GM19238 (cell line): ENCODE measurements around the gene OAF.
"Not testable (repeated sequence)": the region's sequence is repeated elsewhere in the genome, so short reads cannot be mapped to it uniquely, and the experiment has no call there.

Source experiments
- DNase-seq: peaks from one replicate; pipeline ENCODE4 v3.0.0; 2011; ENCODE audit warnings: low spot score; ENCODE audit not compliant: insufficient read length

The OAF gene

GRCh38 chr11:120240866-120241265 is 30.0 kb downstream of the OAF start:
- DNase-seq = no peak

- DNase-seq = no peak
Measured at GRCh38 chr11:120241277-120241676, 30.4 kb downstream of the OAF start.

- no peak for DNase-seq
Measured at GRCh38 chr11:120243221-120243620, 32.4 kb downstream of the OAF start.

GRCh38 chr11:120244476-120245365 is 33.9 kb downstream of the OAF start:
- DNase-seq = no peak

- DNase-seq = no peak
Measured at GRCh38 chr11:120245434-120245833, 34.6 kb downstream of the OAF start.

GRCh38 chr11:120248551-120249278 is 37.9 kb downstream of the OAF start:
- no peak for DNase-seq

- DNase-seq = no peak
Measured at GRCh38 chr11:120249279-120250262, 38.7 kb downstream of the OAF start.

- not testable (repeated sequence) for DNase-seq
Measured at GRCh38 chr11:120253377-120253776, 42.5 kb downstream of the OAF start.

- peak; percentile 54 for DNase-seq
Measured at GRCh38 chr11:120254788-120255518, 44.1 kb downstream of the OAF start.

- DNase-seq = no peak
Measured at GRCh38 chr11:120255519-120255866, 44.7 kb downstream of the OAF start.

GRCh38 chr11:120256178-120256577 is 45.3 kb downstream of the OAF start:
- DNase-seq = no peak

- no peak for DNase-seq
Measured at GRCh38 chr11:120256779-120257178, 45.9 kb downstream of the OAF start.

GRCh38 chr11:120257346-120257745 is 46.5 kb downstream of the OAF start:
- no peak for DNase-seq

GRCh38 chr11:120258661-120259060 is 47.8 kb downstream of the OAF start:
- no peak for DNase-seq

GRCh38 chr11:120259241-120259640 is 48.4 kb downstream of the OAF start:
- DNase-seq = no peak

GRCh38 chr11:120259988-120260565 is 49.2 kb downstream of the OAF start:
- DNase-seq = no peak

GRCh38 chr11:120260616-120261015 is 49.8 kb downstream of the OAF start:
- DNase-seq = no peak

GRCh38 chr11:120261321-120261720 is 50.5 kb downstream of the OAF start:
- no peak for DNase-seq

- DNase-seq = no peak
Measured at GRCh38 chr11:120261931-120262330, 51.1 kb downstream of the OAF start.

GRCh38 chr11:120267319-120267718 is 56.5 kb downstream of the OAF start:
- no peak for DNase-seq
